ENCODE measurements around the gene SORL1.
A peak's percentile ranks its signal among the peaks of the same experiment; 100 is the strongest.

SORL1 gene

DNA sequence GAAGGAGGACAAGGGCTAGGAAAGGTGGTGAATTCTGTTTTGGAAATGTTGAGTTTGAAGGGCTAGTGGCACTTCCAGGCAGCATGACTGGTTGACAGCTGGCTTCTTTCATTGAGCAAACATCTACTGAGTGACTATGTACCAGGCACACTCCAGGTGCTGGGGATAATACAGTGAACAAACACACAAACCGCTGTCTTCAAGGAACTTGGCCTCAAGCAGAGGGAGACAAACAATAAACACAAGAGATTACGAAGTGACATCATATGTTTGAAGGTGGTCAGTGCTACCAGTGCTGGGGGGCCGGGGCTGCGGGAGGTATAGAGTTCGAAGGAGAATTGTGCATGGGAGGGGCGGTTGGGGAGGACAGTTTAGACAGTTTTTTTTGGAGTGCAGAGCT, 197.7 kb downstream of the SORL1 start:
- H3K9me3 ChIP-seq (ENCODE audit: control insufficient read depth in 1 of 2, low read length in 2 of 2), result no peaks in the 10 kb centered on the region
- H3K4me1 ChIP-seq (ENCODE audit: control insufficient read depth in 1 of 2, insufficient read depth in 2 of 2, low read length in 2 of 2), result peaks cover 0 to 2% of the 10 kb centered on the region in 2 donors
- no peaks in the 10 kb centered on the region for H3K36me3 ChIP-seq (ENCODE audit: control insufficient read depth in 1 of 2, insufficient read depth in 2 of 2, low read length in 2 of 2)
- no peak overlapping the region for H3K4me3 ChIP-seq (ENCODE audit: low read depth in 1 of 2, low read length in 2 of 2)
- peaks cover 0 to 3% of the 10 kb centered on the region in 2 donors for H3K27me3 ChIP-seq (ENCODE audit: control insufficient read depth in 1 of 2, insufficient read depth in 2 of 2, low read length in 2 of 2)
- no peak overlapping the region for H3K27ac ChIP-seq (ENCODE audit: low read depth, low read length)
- H3K9ac ChIP-seq (ENCODE audit: low read depth in 1 of 2, low read length in 2 of 2), result no peak overlapping the region

DNA sequence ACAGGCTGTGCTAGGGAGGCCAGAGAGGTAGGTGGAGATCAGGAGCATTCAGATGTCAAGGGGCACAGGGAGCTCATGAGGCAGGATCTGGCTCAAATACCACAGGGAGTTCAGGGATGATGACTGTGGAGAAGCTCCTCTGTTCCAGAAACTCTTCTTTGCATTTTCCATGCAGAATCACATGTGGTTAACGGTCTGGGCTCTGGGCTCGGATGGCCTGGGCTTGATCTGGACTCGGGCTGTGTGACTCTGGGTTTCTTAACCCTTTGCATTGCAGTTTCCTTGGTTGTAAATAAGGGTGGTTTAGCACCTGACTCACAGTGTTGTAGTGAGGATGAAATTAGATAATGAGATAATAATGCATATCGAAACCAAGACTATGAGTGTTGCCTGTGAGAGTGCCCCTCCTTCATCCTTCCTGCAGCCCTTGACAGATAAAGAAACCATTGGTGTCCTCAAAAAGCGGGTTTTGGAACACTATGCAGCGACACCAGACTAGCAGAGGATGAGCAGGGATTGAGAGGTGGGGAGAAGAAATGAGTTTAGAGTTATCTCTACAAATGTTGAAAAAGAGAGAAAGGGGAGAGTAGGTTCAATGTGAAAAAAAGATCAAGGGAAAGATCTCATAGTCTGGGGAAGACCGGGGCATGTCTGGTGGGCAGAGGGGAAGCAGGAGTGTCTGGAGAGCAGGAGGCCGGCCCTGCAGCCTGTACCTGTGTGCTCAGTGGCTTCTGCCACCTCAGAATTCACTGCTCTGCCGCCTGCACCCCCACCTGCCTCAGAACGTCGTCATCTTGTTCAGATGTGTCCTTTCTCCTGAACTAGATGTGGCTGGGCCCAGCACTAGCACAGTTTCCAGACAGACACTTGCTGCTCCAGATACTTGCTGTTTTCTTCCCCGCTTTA, 198.5 kb downstream of the SORL1 start:
- peaks cover 0 to 1% of the 10 kb centered on the region in 2 donors for H3K27me3 ChIP-seq (ENCODE audit: control insufficient read depth in 1 of 2, insufficient read depth in 2 of 2, low read length in 2 of 2)
- H3K9me3 ChIP-seq (ENCODE audit: control insufficient read depth in 1 of 2, low read length in 2 of 2), result no peaks in the 10 kb centered on the region
- peaks cover 7 to 8% of the 10 kb centered on the region in 2 donors for H3K4me1 ChIP-seq (ENCODE audit: control insufficient read depth in 1 of 2, insufficient read depth in 2 of 2, low read length in 2 of 2)
- no peak overlapping the region for H3K4me3 ChIP-seq (ENCODE audit: low read depth in 1 of 2, low read length in 2 of 2)
- H3K9ac ChIP-seq (ENCODE audit: low read depth in 1 of 2, low read length in 2 of 2), result no peak overlapping the region
- H3K36me3 ChIP-seq (ENCODE audit: control insufficient read depth in 1 of 2, insufficient read depth in 2 of 2, low read length in 2 of 2), result no peaks in the 10 kb centered on the region
- no peak overlapping the region for H3K27ac ChIP-seq (ENCODE audit: low read depth, low read length)

DNA sequence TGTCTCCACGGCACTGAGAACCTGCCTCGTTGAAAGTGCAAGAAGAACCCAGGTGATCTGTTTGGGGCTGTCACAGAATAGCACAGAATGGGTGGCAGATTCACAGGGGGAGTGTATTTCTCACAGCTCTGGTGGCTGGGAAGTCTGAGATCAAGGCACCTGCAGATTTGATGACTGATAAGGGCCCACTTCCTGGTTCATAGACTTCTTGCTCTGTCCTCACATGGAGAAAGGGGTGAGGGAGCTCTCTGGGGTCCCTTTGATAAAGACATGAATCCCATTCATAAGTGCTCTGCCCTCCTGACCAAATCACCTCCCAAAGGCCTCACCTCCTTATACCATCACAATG, 199.1 kb downstream of the SORL1 start:
- Histone ChIP-seq H3K4me1 (ENCODE audit: control insufficient read depth in 1 of 2, insufficient read depth in 2 of 2, low read length in 2 of 2) (peaks cover 8 to 9% of the 10 kb centered on the region in 2 donors), H3K27me3 (ENCODE audit: control insufficient read depth in 1 of 2, insufficient read depth in 2 of 2, low read length in 2 of 2) (no peaks in the 10 kb centered on the region), H3K36me3 (ENCODE audit: control insufficient read depth in 1 of 2, insufficient read depth in 2 of 2, low read length in 2 of 2) (no peaks in the 10 kb centered on the region), H3K9me3 (ENCODE audit: control insufficient read depth in 1 of 2, low read length in 2 of 2) (no peaks in the 10 kb centered on the region), H3K27ac (ENCODE audit: low read depth, low read length) (no peak overlapping the region), H3K4me3 (ENCODE audit: low read depth in 1 of 2, low read length in 2 of 2) (no peak overlapping the region), H3K9ac (ENCODE audit: low read depth in 1 of 2, low read length in 2 of 2) (no peak overlapping the region)

DNA sequence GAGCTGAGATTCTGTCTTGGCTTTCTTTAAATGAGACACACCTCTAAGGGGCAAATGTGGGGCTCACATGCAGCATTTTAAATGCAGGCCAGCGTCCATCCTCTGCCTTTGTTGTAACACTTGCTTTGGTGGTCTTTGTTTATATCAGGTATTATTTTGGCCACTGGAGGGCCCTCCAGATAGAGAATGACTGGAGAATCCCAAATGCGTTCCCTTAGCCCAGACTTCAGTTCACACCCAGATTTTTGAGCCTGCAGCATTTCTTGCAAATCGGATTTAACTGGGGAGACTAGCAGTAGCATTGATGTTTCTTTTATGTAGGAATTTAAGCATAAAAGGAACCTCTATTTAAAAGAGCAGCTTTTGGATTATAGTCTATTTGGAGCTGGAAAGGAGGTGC, 200.9 kb downstream of the SORL1 start:
- no peak overlapping the region for H3K4me3 ChIP-seq (ENCODE audit: low read depth in 1 of 2, low read length in 2 of 2)
- no peak overlapping the region for H3K9ac ChIP-seq (ENCODE audit: low read depth in 1 of 2, low read length in 2 of 2)
- H3K4me1 ChIP-seq (ENCODE audit: control insufficient read depth in 1 of 2, insufficient read depth in 2 of 2, low read length in 2 of 2), result peaks cover 8 to 9% of the 10 kb centered on the region in 2 donors
- H3K36me3 ChIP-seq (ENCODE audit: control insufficient read depth in 1 of 2, insufficient read depth in 2 of 2, low read length in 2 of 2), result no peaks in the 10 kb centered on the region
- H3K9me3 ChIP-seq (ENCODE audit: control insufficient read depth in 1 of 2, low read length in 2 of 2), result no peaks in the 10 kb centered on the region
- H3K27ac ChIP-seq (ENCODE audit: low read depth, low read length), result no peak overlapping the region
- H3K27me3 ChIP-seq (ENCODE audit: control insufficient read depth in 1 of 2, insufficient read depth in 2 of 2, low read length in 2 of 2), result no peaks in the 10 kb centered on the region

DNA sequence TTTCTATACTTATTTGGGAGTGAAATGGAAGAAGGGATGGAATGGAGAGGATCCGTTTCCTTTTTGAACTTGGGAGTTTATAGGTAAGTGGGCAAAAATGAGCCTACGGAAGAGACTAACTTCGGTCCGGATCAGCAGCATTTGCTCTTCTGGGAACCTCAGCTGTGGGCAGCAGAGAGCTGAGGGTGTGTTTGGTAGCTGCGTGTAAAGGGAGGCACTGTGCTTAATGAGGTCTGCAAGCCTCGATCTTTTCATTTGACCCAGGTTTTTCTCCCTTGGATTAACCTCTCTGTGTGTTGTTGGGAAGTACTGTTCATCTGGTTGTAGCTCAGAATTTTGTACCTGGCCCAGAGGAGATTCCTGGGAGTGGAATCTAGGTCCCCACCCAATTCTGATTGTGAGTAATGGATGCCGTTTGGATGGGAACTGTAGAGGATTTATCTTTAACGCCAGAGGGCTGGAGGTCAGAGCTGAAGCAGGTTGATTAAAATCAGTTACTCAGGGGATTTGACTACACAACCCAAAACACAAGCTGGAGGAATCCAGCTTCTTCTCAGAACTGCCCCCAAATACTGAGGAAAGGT, 202.2 kb downstream of the SORL1 start:
- no peaks in the 10 kb centered on the region for H3K27me3 ChIP-seq (ENCODE audit: control insufficient read depth in 1 of 2, insufficient read depth in 2 of 2, low read length in 2 of 2)
- no peaks in the 10 kb centered on the region for H3K9me3 ChIP-seq (ENCODE audit: control insufficient read depth in 1 of 2, low read length in 2 of 2)
- no peak overlapping the region for H3K9ac ChIP-seq (ENCODE audit: low read depth in 1 of 2, low read length in 2 of 2)
- H3K36me3 ChIP-seq (ENCODE audit: control insufficient read depth in 1 of 2, insufficient read depth in 2 of 2, low read length in 2 of 2), result no peaks in the 10 kb centered on the region
- no peak overlapping the region for H3K4me3 ChIP-seq (ENCODE audit: low read depth in 1 of 2, low read length in 2 of 2)
- no peak overlapping the region for H3K27ac ChIP-seq (ENCODE audit: low read depth, low read length)
- H3K4me1 ChIP-seq (ENCODE audit: control insufficient read depth in 1 of 2, insufficient read depth in 2 of 2, low read length in 2 of 2), result peaks cover 8 to 9% of the 10 kb centered on the region in 2 donors

DNA sequence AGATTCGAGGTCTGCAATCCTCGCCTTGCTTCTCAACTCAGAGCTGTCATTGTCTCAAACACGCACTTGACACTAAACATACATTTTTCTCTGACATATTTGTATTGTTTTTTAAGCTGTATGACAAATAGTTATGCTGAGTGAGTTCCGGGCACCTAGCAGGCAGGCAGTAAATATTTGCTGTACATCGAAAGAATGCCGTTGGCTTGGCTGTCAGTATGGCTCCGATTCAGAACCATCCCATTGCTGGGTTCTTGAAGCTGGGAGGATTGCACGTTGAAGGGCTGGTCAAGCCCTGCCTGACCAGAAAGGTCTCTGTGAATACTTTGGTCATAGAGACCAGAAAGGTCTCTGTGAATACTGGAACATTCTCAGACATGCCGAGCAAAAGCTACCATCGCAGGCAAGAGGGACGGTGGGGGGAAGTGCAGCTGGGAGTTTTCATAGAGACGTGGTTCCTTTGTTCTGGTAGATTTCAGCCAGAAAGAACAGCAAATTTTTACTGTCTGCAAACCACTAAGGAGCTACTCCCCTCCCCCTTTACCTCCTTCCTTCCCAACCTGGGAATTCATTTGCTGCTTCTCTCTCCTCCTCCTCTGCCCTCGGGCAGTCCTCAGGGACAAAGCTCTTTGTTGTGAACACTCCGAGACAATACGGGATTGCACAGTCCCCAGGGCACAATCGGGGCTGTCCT, 202.9 kb downstream of the SORL1 start:
- Histone ChIP-seq H3K4me1 (ENCODE audit: control insufficient read depth in 1 of 2, insufficient read depth in 2 of 2, low read length in 2 of 2) (peaks cover 8 to 9% of the 10 kb centered on the region in 2 donors), H3K9me3 (ENCODE audit: control insufficient read depth in 1 of 2, low read length in 2 of 2) (no peaks in the 10 kb centered on the region), H3K36me3 (ENCODE audit: control insufficient read depth in 1 of 2, insufficient read depth in 2 of 2, low read length in 2 of 2) (no peaks in the 10 kb centered on the region), H3K27me3 (ENCODE audit: control insufficient read depth in 1 of 2, insufficient read depth in 2 of 2, low read length in 2 of 2) (no peaks in the 10 kb centered on the region), H3K4me3 (ENCODE audit: low read depth in 1 of 2, low read length in 2 of 2) (peak overlapping the region; percentile 59 to 62), H3K9ac (ENCODE audit: low read depth in 1 of 2, low read length in 2 of 2) (peak overlapping the region in 1 of 2 donors; percentile 1), H3K27ac (ENCODE audit: low read depth, low read length) (no peak overlapping the region)

DNA sequence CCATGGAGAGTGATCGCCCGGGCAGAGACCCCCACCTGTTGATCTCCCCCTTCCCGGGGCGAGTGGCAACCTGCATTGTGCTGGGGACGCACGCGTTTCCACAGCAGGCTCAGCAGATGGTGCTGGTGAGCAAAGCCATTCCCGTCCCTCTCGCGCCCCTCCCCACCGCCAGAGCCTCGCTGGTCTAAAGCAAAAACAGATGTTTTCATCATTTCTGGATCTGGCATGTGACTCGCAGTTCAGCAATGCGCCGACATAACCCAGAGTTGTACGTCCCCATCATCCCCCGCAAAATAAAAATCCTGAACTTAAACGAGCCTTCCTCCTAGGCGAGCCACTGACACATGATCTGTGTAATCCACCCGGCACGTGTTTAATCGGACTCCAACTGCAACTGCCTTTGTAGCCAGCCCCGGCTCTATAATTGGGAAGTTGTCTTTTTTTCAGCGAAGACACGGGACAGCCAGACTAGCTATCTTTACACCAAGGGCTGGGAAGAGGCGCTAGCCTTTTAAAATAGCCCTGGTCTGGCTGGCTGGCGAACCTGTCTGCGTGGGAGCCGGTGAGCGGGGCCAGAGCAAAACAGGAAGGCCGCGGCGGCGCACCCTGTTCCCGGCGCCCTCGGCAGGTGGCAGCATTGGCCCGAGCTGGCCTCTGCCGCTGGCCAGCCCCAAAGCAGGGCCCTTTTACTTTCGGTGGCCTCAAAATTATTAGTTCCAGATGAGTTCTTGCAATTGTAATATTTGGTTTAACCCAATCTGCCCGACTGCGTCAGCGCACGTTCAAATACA, 203.6 kb downstream of the SORL1 start:
- H3K9ac ChIP-seq (ENCODE audit: low read depth in 1 of 2, low read length in 2 of 2), result peak overlapping the region; percentile 1 to 52
- no peaks in the 10 kb centered on the region for H3K27me3 ChIP-seq (ENCODE audit: control insufficient read depth in 1 of 2, insufficient read depth in 2 of 2, low read length in 2 of 2)
- no peaks in the 10 kb centered on the region for H3K9me3 ChIP-seq (ENCODE audit: control insufficient read depth in 1 of 2, low read length in 2 of 2)
- H3K27ac ChIP-seq (ENCODE audit: low read depth, low read length), result no peak overlapping the region
- H3K4me3 ChIP-seq (ENCODE audit: low read depth in 1 of 2, low read length in 2 of 2), result peak overlapping the region; percentile 59 to 62
- peaks cover 8 to 9% of the 10 kb centered on the region in 2 donors for H3K4me1 ChIP-seq (ENCODE audit: control insufficient read depth in 1 of 2, insufficient read depth in 2 of 2, low read length in 2 of 2)
- no peaks in the 10 kb centered on the region for H3K36me3 ChIP-seq (ENCODE audit: control insufficient read depth in 1 of 2, insufficient read depth in 2 of 2, low read length in 2 of 2)

DNA sequence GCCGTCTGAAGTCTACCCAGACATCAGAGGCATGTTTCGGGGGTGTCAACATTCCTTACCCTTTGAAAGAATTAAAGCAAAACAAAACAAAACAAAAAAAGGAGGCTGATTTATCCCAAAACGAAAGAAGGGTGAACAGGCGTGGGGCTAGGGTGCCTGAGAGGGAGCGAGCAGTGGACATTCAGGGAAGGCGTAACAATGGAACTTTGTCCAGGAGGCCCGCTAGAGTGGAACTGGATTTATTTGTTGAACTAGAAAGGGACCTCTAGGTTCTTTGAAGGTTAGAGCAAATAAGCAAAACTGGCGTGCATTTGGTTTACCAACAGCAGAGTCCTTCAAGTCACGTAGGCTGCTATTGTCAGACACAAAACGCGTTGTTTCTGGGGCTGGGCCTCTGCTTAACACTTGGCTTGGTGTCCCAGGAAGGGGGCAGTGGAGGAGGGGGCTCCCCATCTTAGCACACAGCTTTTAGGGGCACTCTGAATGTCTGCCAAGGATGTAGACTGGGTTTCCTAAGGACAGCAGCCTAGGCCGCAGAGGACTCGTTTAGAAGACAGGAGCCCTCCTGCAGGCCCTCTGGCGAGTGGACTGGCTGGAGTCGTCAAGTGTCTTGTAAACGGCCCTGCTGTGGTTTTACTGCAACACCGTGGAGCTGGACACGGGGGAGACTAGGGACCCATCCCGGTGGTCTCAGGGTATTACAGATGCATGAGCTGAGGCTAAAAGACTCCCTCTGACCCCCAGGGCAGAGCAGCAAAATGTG, 204.4 kb downstream of the SORL1 start:
- Histone ChIP-seq H3K4me3 (ENCODE audit: low read depth in 1 of 2, low read length in 2 of 2) (peak overlapping the region; percentile 59 to 62), H3K4me1 (ENCODE audit: control insufficient read depth in 1 of 2, insufficient read depth in 2 of 2, low read length in 2 of 2) (peaks cover 8 to 9% of the 10 kb centered on the region in 2 donors), H3K27ac (ENCODE audit: low read depth, low read length) (no peak overlapping the region), H3K9ac (ENCODE audit: low read depth in 1 of 2, low read length in 2 of 2) (peak overlapping the region in 1 of 2 donors; percentile 52), H3K36me3 (ENCODE audit: control insufficient read depth in 1 of 2, insufficient read depth in 2 of 2, low read length in 2 of 2) (no peaks in the 10 kb centered on the region), H3K9me3 (ENCODE audit: control insufficient read depth in 1 of 2, low read length in 2 of 2) (no peaks in the 10 kb centered on the region), H3K27me3 (ENCODE audit: control insufficient read depth in 1 of 2, insufficient read depth in 2 of 2, low read length in 2 of 2) (no peaks in the 10 kb centered on the region)

DNA sequence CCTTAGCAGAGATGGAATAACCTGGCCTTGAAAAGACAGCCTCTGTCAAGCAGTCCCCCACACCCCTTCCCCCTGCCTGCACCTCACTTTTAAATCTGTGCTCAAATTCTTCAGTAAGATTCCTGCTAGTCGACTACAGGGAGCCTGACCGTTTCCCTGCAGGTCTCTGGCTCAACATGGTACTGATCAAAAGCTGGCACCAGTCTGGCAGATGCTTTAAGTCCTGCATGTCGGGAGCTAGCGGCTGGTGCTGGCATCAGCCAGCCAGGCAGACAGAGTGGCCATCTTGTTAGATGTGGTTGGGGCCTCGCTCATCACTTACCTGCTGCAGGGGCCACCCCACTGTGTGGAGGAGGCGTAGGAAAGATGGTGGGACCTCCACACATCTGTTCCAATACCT, 205.0 kb downstream of the SORL1 start:
- no peak overlapping the region for H3K27ac ChIP-seq (ENCODE audit: low read depth, low read length)
- H3K4me1 ChIP-seq (ENCODE audit: control insufficient read depth in 1 of 2, insufficient read depth in 2 of 2, low read length in 2 of 2), result peaks cover 8 to 9% of the 10 kb centered on the region in 2 donors
- H3K9ac ChIP-seq (ENCODE audit: low read depth in 1 of 2, low read length in 2 of 2), result no peak overlapping the region
- no peaks in the 10 kb centered on the region for H3K36me3 ChIP-seq (ENCODE audit: control insufficient read depth in 1 of 2, insufficient read depth in 2 of 2, low read length in 2 of 2)
- no peak overlapping the region for H3K4me3 ChIP-seq (ENCODE audit: low read depth in 1 of 2, low read length in 2 of 2)
- H3K9me3 ChIP-seq (ENCODE audit: control insufficient read depth in 1 of 2, low read length in 2 of 2), result no peaks in the 10 kb centered on the region
- no peaks in the 10 kb centered on the region for H3K27me3 ChIP-seq (ENCODE audit: control insufficient read depth in 1 of 2, insufficient read depth in 2 of 2, low read length in 2 of 2)

All from duodenal mucosa (tissue), 2 donors.